SK-N-SH treated with all-trans-retinoic acid at 6 μM for 48 hours (cell line): ENCODE measurements around the gene ZMIZ1.
"Not testable (repeated sequence)": the region's sequence is repeated elsewhere in the genome, so short reads cannot be mapped to it uniquely, and the experiment has no call there.

Experiments used
- ATAC-seq: fragments of 200-7000 bp; cut with Tn5 transposase; 3 replicates; pipeline ENCODE4 v1.9.1; 2020; ENCODE audit warnings: mild to moderate bottlenecking, moderate library complexity
- ARNTL ChIP-seq: fragments of 450-650 bp; formaldehyde crosslinking; IDR thresholded peaks from 2 replicates; pipeline ENCODE4 v1.5.0; 2020; ENCODE audit warnings: low read depth, mild to moderate bottlenecking, moderate library complexity, borderline replicate concordance
- CREB5 ChIP-seq: fragments of 250-450 bp; sonication (Bioruptor Pico); IDR thresholded peaks from 2 replicates; pipeline ENCODE4 v1.5.1; 2020; ENCODE audit warnings: low read depth, mild to moderate bottlenecking, moderate library complexity
- CSDC2 ChIP-seq: fragments of 250-450 bp; sonication (Bioruptor Pico); IDR thresholded peaks from 2 replicates; pipeline ENCODE4 v1.5.0; 2020; ENCODE audit warnings: mild to moderate bottlenecking, moderate library complexity
- ESRRG ChIP-seq: fragments of 250-450 bp; sonication (Bioruptor Pico); IDR thresholded peaks from 2 replicates; pipeline ENCODE4 v1.6.1; 2021; ENCODE audit warnings: mild to moderate bottlenecking
- GLIS3 ChIP-seq: fragments of 250-450 bp; sonication (Bioruptor Pico); IDR thresholded peaks from 2 replicates; pipeline ENCODE4 v1.5.0; 2020; ENCODE audit warnings: mild to moderate bottlenecking, moderate library complexity
- OSR1 ChIP-seq: fragments of 250-450 bp; sonication (Bioruptor Pico); IDR thresholded peaks from 2 replicates; pipeline ENCODE4 v1.8.0; 2022; ENCODE audit warnings: moderate library complexity, mild to moderate bottlenecking, inconsistent platforms
- PATZ1 ChIP-seq: fragments of 250-450 bp; sonication (Bioruptor Pico); IDR thresholded peaks from 2 replicates; pipeline ENCODE4 v1.8.0; 2020; ENCODE audit warnings: mild to moderate bottlenecking, moderate library complexity, borderline replicate concordance
- POU6F1 ChIP-seq: fragments of 250-450 bp; sonication (Bioruptor Pico); IDR thresholded peaks from 2 replicates; pipeline ENCODE4 v1.8.0; 2021; ENCODE audit warnings: low read depth, mild to moderate bottlenecking, moderate library complexity, borderline replicate concordance
- SNAI2 ChIP-seq: fragments of 250-450 bp; sonication (Bioruptor Pico); IDR thresholded peaks from 2 replicates; pipeline ENCODE4 v1.5.0; 2020; ENCODE audit warnings: mild to moderate bottlenecking, moderate library complexity
- TCF4 ChIP-seq: fragments of 250-450 bp; sonication (Bioruptor Pico); IDR thresholded peaks from 2 replicates; pipeline ENCODE4 v1.8.0; 2021; ENCODE audit warnings: mild to moderate bottlenecking, moderate library complexity, borderline replicate concordance
- TOX ChIP-seq: fragments of 250-450 bp; sonication (Bioruptor Pico); IDR thresholded peaks from 2 replicates; pipeline ENCODE4 v1.8.0; 2021; ENCODE audit warnings: mild to moderate bottlenecking, moderate library complexity, borderline replicate concordance
- ZC3H10 ChIP-seq: fragments of 250-450 bp; sonication (Bioruptor Pico); IDR thresholded peaks from 2 replicates; pipeline ENCODE4 v1.5.1; 2021; ENCODE audit warnings: mild to moderate bottlenecking, moderate library complexity
- ZFP3 ChIP-seq: fragments of 250-450 bp; sonication (Bioruptor Pico); IDR thresholded peaks from 2 replicates; pipeline ENCODE4 v1.5.0; 2020; ENCODE audit warnings: mild to moderate bottlenecking, moderate library complexity
- ZFP30 ChIP-seq: fragments of 450-650 bp; formaldehyde crosslinking; IDR thresholded peaks from 2 replicates; pipeline ENCODE4 v1.5.0; 2022; ENCODE audit warnings: mild to moderate bottlenecking, moderate library complexity
- ZNF565 ChIP-seq: fragments of 450-650 bp; formaldehyde crosslinking; conservative IDR thresholded peaks from 2 replicates; pipeline ENCODE4 v1.5.0; 2020; ENCODE audit warnings: low read depth, mild to moderate bottlenecking, moderate library complexity
- ZNF70 ChIP-seq: fragments of 450-650 bp; formaldehyde crosslinking; IDR thresholded peaks from 2 replicates; pipeline ENCODE4 v1.5.0; 2020; ENCODE audit warnings: mild to moderate bottlenecking, moderate library complexity
- ZNF8 ChIP-seq: fragments of 450-650 bp; formaldehyde crosslinking; IDR thresholded peaks from 2 replicates; pipeline ENCODE4 v1.5.0; 2020; ENCODE audit warnings: mild to moderate bottlenecking, moderate library complexity
- TF ChIP-seq, protein P1 (sequence below): fragments of 250-450 bp; sonication (Bioruptor Pico); IDR thresholded peaks from 2 replicates; pipeline ENCODE4 v1.5.1; 2021; ENCODE audit warnings: mild to moderate bottlenecking, moderate library complexity
- TF ChIP-seq, protein P2 (sequence below): fragments of 250-450 bp; sonication (Bioruptor Pico); IDR thresholded peaks from 2 replicates; pipeline ENCODE4 v1.5.0; 2020; ENCODE audit warnings: mild to moderate bottlenecking, moderate library complexity

ZMIZ1 gene

GRCh38 chr10:79336276-79336675, 267.5 kb downstream of the ZMIZ1 start (continued):
- TF ChIP-seq ZNF70 (CRISPR knock-in tag) (no peak), CSDC2 (CRISPR knock-in tag) (no peak)

DNA sequence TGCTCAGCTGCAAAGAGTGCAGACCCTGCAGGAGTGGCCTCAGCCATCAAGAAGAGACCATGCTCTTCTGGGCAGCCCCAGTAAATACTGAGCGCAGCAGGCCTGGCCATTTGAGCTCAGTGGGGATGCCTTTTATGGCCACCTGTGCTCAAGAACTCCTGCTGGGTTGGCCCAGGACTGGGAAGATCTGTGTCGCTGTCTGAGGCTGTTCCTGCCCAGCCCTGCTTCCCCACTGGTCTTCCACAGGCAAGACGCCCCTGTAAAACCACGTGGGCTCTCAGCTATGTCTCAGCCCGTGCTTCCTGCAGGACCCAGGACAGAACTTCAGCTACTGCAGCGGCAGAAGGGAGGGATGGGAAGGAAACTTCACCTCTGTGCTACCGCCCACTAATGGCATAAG, 268.0 kb downstream of the ZMIZ1 start:
- ATAC-seq: no peak

GRCh38 chr10:79337783-79338469, 269.2 kb downstream of the ZMIZ1 start:
- ATAC-seq: not testable (repeated sequence)

More for the DNA sequence above, 268.0 kb downstream of the ZMIZ1 start:
- TF ChIP-seq ZC3H10 (CRISPR knock-in tag): no peak
- TF ChIP-seq ZNF565: no peak
- no peak for TF ChIP-seq ZNF8 (CRISPR knock-in tag)
- TF ChIP-seq ARNTL (CRISPR knock-in tag): no peak
- TF ChIP-seq POU6F1: no peak
- TF ChIP-seq CSDC2 (CRISPR knock-in tag): no peak
- TF ChIP-seq, protein P1, sequence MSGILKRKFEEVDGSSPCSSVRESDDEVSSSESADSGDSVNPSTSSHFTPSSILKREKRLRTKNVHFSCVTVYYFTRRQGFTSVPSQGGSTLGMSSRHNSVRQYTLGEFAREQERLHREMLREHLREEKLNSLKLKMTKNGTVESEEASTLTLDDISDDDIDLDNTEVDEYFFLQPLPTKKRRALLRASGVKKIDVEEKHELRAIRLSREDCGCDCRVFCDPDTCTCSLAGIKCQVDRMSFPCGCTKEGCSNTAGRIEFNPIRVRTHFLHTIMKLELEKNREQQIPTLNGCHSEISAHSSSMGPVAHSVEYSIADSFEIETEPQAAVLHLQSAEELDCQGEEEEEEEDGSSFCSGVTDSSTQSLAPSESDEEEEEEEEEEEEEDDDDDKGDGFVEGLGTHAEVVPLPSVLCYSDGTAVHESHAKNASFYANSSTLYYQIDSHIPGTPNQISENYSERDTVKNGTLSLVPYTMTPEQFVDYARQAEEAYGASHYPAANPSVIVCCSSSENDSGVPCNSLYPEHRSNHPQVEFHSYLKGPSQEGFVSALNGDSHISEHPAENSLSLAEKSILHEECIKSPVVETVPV: no peak
- TF ChIP-seq OSR1 (CRISPR knock-in tag): no peak
- TF ChIP-seq ZNF70 (CRISPR knock-in tag): no peak
- no peak for TF ChIP-seq PATZ1 (CRISPR knock-in tag)
- no peak for TF ChIP-seq ESRRG (CRISPR knock-in tag)
- TF ChIP-seq, protein P2, sequence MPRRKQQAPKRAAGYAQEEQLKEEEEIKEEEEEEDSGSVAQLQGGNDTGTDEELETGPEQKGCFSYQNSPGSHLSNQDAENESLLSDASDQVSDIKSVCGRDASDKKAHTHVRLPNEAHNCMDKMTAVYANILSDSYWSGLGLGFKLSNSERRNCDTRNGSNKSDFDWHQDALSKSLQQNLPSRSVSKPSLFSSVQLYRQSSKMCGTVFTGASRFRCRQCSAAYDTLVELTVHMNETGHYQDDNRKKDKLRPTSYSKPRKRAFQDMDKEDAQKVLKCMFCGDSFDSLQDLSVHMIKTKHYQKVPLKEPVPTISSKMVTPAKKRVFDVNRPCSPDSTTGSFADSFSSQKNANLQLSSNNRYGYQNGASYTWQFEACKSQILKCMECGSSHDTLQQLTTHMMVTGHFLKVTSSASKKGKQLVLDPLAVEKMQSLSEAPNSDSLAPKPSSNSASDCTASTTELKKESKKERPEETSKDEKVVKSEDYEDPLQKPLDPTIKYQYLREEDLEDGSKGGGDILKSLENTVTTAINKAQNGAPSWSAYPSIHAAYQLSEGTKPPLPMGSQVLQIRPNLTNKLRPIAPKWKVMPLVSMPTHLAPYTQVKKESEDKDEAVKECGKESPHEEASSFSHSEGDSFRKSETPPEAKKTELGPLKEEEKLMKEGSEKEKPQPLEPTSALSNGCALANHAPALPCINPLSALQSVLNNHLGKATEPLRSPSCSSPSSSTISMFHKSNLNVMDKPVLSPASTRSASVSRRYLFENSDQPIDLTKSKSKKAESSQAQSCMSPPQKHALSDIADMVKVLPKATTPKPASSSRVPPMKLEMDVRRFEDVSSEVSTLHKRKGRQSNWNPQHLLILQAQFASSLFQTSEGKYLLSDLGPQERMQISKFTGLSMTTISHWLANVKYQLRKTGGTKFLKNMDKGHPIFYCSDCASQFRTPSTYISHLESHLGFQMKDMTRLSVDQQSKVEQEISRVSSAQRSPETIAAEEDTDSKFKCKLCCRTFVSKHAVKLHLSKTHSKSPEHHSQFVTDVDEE (CRISPR knock-in tag): no peak
- TF ChIP-seq ZFP3 (CRISPR knock-in tag): no peak
- TF ChIP-seq TCF4 (CRISPR knock-in tag): no peak
- no peak for TF ChIP-seq TOX (CRISPR knock-in tag)
- TF ChIP-seq SNAI2 (CRISPR knock-in tag): no peak
- no peak for TF ChIP-seq GLIS3 (CRISPR knock-in tag)
- TF ChIP-seq ZFP30: no peak
- no peak for TF ChIP-seq CREB5 (CRISPR knock-in tag)

DNA sequence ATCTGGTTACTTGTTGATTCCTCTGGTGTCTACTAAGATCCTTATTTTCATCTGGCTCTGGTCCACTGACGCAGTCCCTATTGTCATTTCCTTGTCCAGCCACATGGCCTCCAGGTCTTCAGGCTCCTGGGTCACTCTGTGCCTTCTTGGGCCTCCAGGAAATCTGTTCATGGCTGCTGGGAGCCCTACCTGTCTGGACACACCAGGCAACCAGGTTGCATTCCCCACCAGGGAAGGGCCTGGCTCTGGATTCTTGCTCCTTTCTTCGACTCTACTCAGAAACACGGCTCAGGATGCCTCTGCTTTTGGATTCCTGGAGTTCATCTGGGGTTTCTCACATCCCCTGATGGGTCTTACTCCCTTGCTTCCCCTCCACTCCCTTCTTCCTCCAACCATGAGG, 270.5 kb downstream of the ZMIZ1 start:
- ATAC-seq: no peak
- no peak for TF ChIP-seq CREB5 (CRISPR knock-in tag)
- TF ChIP-seq CSDC2 (CRISPR knock-in tag): no peak
- TF ChIP-seq ZNF8 (CRISPR knock-in tag): no peak
- TF ChIP-seq ZFP3 (CRISPR knock-in tag): no peak
